HG03097 (cell line): ENCODE data around the gene DEPDC1B.
"Not testable (repeated sequence)": the region's sequence is repeated elsewhere in the genome, so short reads cannot be mapped to it uniquely, and the experiment has no call there.

ENCODE experiments used
- ATAC-seq: cut with Tn5 transposase; IDR thresholded peaks from one replicate; pipeline ENCODE4 v1.9.1; 2021; ENCODE audit not compliant: unreplicated experiment, low FRiP score

The DEPDC1B gene

GRCh38 chr5:60700416-60700757 is 421 bp upstream of the DEPDC1B start:
- peak; percentile 24 for ATAC-seq

DNA sequence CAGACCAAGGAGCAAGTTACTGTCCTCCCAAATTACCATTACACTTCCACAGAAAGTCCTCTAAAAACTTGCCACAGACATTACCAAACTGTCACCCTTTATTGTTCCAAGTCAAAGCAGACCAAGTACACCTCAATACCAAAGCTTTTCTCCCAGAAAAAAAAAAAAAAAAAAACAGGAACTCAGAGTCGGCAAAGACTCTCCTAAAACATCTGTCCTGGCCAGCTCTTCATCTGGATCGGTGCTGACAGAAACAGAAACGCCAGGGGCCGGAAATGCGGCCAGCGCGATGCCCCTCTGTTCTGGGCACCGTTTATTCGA is 718 bp downstream of the DEPDC1B start:
- ATAC-seq, result peak; percentile 19

GRCh38 chr5:60698336-60698735 is 1.6 kb downstream of the DEPDC1B start:
- no peak for ATAC-seq

DNA sequence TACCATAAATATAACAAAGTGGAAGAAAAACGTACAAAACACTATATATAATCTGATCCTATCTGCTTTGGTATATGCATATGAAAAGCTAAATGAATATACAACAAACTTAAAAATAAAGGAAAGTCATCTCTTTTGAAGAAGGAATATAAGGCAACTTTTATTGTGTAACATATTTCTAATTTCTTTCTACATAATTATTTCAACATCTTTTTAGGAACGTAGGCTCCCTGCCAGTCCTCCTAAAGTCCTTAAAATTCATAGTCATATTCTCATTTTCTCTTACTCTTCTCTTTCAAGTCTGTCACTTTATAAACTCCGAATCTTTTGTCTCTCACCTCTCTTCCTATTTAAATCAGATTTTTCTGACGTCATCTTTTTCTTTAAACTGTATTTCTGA is 9.6 kb downstream of the DEPDC1B start:
- ATAC-seq, result no peak

DNA sequence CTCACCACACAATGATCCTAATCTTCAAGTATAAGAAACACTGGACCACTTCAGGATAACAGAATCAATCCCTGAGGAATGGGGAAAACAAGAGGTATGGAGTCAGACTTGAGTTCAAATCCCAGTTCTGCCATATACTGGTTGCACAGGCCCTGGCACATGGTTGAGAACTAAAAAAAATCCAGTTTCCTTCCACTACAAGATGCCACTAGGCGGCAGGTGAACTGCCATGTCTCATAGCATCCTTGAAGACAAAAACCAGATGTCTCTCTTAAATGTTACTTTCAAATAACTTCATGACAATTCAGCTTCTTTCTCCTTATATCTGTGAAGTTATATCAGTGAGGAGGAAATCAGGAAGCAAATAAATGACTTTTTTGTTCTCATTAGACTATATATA is 11.0 kb downstream of the DEPDC1B start:
- no peak for ATAC-seq

DNA sequence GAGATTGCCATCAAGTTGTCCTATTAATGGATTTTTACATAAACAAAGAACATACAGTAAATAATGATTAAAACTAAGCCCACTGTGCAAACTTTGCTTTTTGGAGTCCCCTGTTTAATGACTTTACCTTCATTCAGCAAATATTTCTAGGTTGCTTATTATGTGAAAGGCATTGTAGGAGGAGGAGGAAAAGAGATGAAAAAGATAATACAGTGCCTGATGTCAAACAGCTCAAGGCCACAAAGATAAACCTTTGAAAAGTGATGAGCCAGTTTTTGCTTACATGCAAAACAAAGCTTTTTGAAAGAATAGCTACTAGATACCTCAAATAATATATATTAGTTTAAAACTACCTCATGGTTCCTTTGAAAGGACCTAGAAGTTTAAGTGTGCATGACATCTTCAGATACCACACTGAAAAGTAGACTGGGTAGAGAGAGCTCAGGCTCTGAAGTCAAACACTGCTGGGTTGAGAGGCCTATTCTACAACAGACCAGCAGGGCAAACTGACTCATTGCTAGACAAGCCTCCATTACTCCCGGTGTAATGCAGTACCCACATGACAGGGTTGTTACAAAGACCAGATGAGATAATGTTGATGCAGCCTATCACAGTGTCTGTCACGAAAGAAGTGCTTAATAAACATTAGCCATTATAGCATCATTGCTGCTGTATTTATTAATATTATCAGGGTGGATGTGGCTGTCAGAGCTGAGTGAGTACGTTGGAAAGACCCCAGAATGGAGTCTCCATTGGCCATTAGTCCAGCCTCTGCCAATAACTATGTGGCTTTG is 11.8 kb downstream of the DEPDC1B start:
- ATAC-seq, result peak; percentile 82

- ATAC-seq, result no peak
These were observed 13.8 kb downstream of the DEPDC1B start for GRCh38 chr5:60686157-60686556.

DNA sequence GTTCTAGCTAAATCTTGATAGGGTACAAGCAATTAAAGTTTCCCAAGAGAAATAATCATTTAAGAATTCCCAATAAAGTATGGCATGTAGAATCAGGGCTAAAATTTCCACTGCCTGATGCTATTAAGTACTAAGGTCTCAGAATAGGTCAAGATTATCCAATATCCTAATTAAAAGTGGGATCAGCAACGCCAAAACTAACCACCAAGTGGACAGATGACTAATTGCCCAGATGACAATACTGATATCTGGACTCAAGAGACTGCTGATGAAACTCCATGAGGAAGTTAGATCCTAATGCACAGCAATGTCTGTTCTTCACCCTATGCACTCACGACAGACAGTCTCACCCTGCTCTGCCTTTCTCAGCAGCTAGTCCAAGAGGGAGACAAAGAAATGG is 14.3 kb downstream of the DEPDC1B start:
- ATAC-seq, result no peak

GRCh38 chr5:60685028-60685427 is 14.9 kb downstream of the DEPDC1B start:
- no peak for ATAC-seq

- not testable (repeated sequence) for ATAC-seq
These were observed 18.0 kb downstream of the DEPDC1B start for GRCh38 chr5:60682007-60682406.

DNA sequence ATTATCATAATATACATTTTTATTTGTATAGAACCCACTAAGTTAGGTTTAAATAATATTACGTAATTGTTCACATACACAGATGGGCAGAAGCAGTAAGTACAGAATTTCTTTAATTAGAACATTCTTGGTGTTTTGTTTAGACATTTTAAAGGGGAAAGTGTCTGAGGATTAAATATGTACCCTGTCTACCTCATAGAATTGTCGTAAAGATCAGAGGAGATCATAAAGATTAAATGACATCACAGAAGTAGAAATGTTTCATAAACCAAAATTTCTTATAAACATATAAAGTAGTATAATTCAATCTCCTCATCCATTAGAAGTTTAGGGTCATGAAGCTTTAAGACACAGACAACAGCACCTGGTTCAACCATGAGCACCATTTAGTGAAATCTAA is 20.1 kb downstream of the DEPDC1B start:
- no peak for ATAC-seq

GRCh38 chr5:60677850-60678664 is 21.9 kb downstream of the DEPDC1B start:
- no peak for ATAC-seq

- no peak for ATAC-seq
These were observed 24.7 kb downstream of the DEPDC1B start for GRCh38 chr5:60675286-60675685.

GRCh38 chr5:60674251-60675069 is 25.5 kb downstream of the DEPDC1B start:
- no peak for ATAC-seq

DNA sequence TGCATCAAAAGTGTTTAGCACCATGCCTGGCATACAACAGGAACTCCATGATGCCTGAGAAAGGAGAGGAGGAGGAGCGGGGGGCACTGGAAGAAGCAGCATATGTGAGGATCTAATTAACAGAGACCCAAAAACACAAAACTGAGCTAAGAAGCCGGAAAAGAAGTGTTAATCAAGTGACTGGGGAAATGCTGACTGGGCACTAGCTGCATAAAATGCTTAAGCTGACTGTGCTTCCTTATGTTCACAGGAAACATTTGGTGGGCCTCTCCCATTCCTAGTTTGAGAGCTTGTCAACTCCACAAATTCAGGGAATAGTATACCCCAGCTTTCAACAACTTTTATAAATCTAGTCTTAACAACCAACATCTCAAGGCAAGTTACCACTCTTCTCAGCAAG is 26.6 kb downstream of the DEPDC1B start:
- no peak for ATAC-seq

DNA sequence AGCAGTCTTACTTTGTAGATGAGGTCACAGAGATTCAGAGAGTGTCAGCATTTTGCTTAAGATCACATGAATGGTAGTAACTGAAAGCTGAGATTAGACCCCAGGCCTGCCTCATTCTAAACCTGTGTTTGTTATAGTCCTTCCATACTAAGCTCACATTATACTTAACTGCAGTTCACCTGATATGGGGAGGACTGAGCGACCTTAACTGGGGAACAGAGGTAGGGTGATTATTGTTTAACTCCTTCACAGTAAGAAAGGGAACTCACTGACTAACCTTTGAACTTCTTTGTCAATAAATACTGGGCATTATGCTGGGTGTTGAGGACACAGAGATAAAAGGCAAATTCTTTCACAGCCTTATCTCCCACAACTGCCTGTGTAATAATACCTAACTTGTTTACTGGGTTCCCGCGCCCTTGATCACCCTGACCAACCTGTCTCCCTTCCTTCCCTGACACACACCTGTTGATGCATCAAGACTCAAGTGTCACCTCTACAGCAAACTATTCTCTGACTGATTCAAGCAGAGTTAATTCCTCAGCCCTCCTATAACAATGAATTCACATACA is 27.2 kb downstream of the DEPDC1B start:
- no peak for ATAC-seq

DNA sequence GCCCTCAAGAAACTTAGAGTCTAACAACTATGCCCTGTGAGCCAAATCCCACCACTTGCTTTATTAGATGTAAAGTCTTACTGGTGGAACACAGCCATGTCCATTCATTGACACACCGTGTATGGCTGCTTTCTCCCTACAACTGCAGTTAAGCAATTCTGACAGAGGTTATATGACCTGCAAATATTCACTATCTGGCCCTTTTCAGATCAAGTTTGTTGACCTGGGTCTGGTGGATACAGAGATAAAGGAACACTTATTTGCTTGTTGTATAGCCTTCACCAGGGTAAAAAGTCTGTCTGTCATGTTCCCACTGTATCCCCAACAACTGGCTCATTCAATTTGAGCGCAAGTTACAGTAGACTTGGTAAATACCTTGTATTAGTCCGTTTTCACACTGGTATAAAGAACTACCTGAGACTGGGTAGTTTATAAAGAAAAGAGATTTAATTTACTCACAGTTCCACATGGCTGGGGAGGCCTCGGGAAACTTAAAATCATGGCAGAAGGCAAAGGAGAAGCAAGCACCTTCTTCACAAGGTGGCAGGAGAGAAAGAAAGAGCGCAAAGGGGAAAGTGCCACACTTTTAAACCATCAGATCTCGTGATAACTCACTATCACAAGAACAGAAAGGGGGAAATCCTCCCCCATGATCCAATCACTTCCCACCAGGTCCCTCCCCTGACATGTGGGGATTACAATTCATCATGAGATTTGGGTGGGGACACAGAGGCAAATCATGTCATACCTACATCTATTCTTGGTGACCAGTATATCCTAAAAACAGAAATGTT is 27.9 kb downstream of the DEPDC1B start:
- no peak for ATAC-seq

- no peak for ATAC-seq
These were observed 29.2 kb downstream of the DEPDC1B start for GRCh38 chr5:60670749-60671148.

DNA sequence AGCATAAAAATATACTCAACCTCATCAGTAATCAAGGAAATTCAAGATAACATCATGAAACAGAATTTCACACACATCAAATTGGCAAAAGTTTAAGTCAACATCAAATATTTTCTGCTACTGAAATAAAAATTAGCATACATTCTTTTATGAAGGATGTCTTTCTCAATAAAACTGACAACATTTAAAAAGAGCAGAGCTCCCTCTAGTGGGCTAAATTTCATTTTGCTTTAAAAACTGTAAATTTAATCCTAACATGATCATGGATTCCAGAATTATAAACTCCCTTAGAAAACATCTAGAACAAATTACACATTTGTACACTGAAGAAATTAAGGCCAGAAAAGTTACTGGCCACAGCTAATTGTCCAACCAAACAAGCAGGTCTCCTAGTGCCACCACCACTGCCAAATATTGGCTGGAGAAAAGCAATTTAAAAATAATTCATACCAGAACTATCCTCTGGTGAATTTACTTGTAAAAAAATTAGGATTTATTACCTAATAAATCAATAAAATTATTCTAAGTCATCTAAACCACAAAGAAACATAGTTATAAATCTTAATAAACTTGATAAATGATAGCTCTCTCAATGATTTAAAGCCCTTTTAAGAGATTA is 31.2 kb downstream of the DEPDC1B start:
- no peak for ATAC-seq
